PC-9 (cell line): ENCODE data around the gene PNPO.

Source experiments
- CTCF ChIP-seq: fragments of 200-600 bp; sonication (generic); conservative IDR thresholded peaks from 2 replicates; pipeline ENCODE4 v1.6.1; 2017; ENCODE audit warnings: mixed run types, antibody characterized with exemption, mild to moderate bottlenecking, moderate library complexity
- EZH2 ChIP-seq: fragments of 200-600 bp; sonication (generic); IDR thresholded peaks from 2 replicates; pipeline ENCODE4 v1.8.0; 2017; ENCODE audit warnings: antibody characterized with exemption, low read depth

- TF ChIP-seq CTCF: no peak
- TF ChIP-seq EZH2: no peak
Observed at GRCh38 chr17:47935961-47936360, 5.4 kb upstream of the PNPO start.
